Ovary (tissue), 3 donors: ENCODE data around the gene ANO7.

Experiments
- CTCF ChIP-seq, 3 donors: fragments of 450-650 bp in 2 of 3; fragments of 200-600 bp in 1 of 3; IDR thresholded peaks; one replicate each; pipeline versions ENCODE4 v1.5.1 to v1.8.0; 2016 to 2022; ENCODE audit warnings: antibody characterized with exemption in 3 of 3, mild to moderate bottlenecking in 1 of 3
- EP300 ChIP-seq: sonication (generic); formaldehyde crosslinking; IDR thresholded peaks from one replicate; pipeline ENCODE4 v1.6.1; 2017; ENCODE audit warnings: antibody characterized with exemption
- donor health status: DM: no; HTN: no; CAD: no.

GRCh38 chr2:241193271-241193670 is 4.8 kb downstream of the ANO7 start:
- no peak for TF ChIP-seq EP300
- TF ChIP-seq CTCF (IDR thresholded peaks at IDR 0.05), result no peak
